Measurements from ENCODE around the gene CGB5.

The CGB5 gene

DNA sequence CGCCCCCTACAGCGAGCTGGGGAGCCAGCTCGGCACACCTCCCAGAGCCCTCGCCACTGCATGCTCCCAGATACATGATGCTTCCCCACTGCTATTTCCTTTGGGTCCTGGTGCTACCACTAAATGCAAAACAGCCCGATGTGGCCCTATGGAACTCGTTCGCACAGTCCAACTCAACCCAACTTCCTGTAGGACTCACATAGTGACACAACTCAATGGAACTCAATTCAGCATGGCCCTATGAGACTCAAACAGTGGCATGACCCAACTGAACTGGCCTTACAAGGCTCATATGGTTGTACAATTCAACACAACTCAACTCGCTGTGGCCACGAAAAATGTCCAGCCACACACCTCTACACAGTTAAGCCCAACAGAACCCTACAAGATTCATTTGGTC lies 25.4 kb downstream of the CGB5 start:
- H3K27me3 ChIP-seq (ENCODE audit: insufficient read depth, poor library complexity, severe bottlenecking) = peaks cover 46% of the 10 kb centered on the region
- no peak overlapping the region for H3K4me3 ChIP-seq (replicated peaks; ENCODE audit: insufficient read depth, low read length)
- no peak for DNase-seq (ENCODE audit: low read depth in 1 of 2, low spot score in 1 of 2)
- H3K27ac ChIP-seq (replicated peaks) = no peak overlapping the region
- TF ChIP-seq, protein P1, sequence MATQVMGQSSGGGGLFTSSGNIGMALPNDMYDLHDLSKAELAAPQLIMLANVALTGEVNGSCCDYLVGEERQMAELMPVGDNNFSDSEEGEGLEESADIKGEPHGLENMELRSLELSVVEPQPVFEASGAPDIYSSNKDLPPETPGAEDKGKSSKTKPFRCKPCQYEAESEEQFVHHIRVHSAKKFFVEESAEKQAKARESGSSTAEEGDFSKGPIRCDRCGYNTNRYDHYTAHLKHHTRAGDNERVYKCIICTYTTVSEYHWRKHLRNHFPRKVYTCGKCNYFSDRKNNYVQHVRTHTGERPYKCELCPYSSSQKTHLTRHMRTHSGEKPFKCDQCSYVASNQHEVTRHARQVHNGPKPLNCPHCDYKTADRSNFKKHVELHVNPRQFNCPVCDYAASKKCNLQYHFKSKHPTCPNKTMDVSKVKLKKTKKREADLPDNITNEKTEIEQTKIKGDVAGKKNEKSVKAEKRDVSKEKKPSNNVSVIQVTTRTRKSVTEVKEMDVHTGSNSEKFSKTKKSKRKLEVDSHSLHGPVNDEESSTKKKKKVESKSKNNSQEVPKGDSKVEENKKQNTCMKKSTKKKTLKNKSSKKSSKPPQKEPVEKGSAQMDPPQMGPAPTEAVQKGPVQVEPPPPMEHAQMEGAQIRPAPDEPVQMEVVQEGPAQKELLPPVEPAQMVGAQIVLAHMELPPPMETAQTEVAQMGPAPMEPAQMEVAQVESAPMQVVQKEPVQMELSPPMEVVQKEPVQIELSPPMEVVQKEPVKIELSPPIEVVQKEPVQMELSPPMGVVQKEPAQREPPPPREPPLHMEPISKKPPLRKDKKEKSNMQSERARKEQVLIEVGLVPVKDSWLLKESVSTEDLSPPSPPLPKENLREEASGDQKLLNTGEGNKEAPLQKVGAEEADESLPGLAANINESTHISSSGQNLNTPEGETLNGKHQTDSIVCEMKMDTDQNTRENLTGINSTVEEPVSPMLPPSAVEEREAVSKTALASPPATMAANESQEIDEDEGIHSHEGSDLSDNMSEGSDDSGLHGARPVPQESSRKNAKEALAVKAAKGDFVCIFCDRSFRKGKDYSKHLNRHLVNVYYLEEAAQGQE (IDR thresholded peaks at IDR 0.05; ENCODE audit: insufficient replicate concordance, low read depth) = no peak
- no peak for TF ChIP-seq POLR2AphosphoS5 (IDR thresholded peaks at IDR 0.05; ENCODE audit: low read depth)
- TF ChIP-seq SPI1 (IDR thresholded peaks at IDR 0.05; ENCODE audit: borderline replicate concordance, low read depth) = no peak
- TF ChIP-seq GABPA (IDR thresholded peaks at IDR 0.05; ENCODE audit: low read depth) = no peak
- TF ChIP-seq, protein P2, sequence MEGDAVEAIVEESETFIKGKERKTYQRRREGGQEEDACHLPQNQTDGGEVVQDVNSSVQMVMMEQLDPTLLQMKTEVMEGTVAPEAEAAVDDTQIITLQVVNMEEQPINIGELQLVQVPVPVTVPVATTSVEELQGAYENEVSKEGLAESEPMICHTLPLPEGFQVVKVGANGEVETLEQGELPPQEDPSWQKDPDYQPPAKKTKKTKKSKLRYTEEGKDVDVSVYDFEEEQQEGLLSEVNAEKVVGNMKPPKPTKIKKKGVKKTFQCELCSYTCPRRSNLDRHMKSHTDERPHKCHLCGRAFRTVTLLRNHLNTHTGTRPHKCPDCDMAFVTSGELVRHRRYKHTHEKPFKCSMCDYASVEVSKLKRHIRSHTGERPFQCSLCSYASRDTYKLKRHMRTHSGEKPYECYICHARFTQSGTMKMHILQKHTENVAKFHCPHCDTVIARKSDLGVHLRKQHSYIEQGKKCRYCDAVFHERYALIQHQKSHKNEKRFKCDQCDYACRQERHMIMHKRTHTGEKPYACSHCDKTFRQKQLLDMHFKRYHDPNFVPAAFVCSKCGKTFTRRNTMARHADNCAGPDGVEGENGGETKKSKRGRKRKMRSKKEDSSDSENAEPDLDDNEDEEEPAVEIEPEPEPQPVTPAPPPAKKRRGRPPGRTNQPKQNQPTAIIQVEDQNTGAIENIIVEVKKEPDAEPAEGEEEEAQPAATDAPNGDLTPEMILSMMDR (IDR thresholded peaks at IDR 0.05; ENCODE audit: insufficient read depth, low read length) = no peak

DNA sequence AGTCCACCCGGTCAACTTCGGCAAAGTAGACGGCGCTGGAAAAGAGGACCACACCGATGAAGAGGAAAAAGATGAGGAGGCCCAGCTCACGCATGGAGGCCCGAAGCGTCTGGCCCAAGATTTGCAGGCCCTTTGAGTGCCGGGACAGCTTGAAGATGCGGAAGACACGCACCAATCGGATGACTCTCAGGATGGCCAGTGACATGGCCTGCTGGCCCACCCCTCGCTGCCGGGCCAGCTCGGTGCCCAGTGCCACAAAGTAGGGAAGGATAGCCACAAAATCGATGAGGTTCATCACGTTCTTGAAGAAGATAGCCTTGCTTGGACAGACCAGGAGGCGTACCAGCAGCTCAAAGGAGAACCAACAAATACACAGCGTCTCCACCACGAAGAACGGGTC lies 26.8 kb downstream of the CGB5 start:
- no peak for DNase-seq (ENCODE audit: low read depth in 1 of 2, low spot score in 1 of 2)
- TF ChIP-seq SPI1 (IDR thresholded peaks at IDR 0.05; ENCODE audit: borderline replicate concordance, low read depth) (no peak), POLR2AphosphoS5 (IDR thresholded peaks at IDR 0.05; ENCODE audit: low read depth) (no peak), GABPA (IDR thresholded peaks at IDR 0.05; ENCODE audit: low read depth) (no peak)
- TF ChIP-seq, protein P2 (IDR thresholded peaks at IDR 0.05; ENCODE audit: insufficient read depth, low read length) = no peak
- TF ChIP-seq, protein P1 (IDR thresholded peaks at IDR 0.05; ENCODE audit: insufficient replicate concordance, low read depth) = no peak
- Histone ChIP-seq H3K27ac (replicated peaks) (no peak overlapping the region), H3K27me3 (ENCODE audit: insufficient read depth, poor library complexity, severe bottlenecking) (peaks cover 42% of the 10 kb centered on the region), H3K4me3 (replicated peaks; ENCODE audit: insufficient read depth, low read length) (no peak overlapping the region)

DNA sequence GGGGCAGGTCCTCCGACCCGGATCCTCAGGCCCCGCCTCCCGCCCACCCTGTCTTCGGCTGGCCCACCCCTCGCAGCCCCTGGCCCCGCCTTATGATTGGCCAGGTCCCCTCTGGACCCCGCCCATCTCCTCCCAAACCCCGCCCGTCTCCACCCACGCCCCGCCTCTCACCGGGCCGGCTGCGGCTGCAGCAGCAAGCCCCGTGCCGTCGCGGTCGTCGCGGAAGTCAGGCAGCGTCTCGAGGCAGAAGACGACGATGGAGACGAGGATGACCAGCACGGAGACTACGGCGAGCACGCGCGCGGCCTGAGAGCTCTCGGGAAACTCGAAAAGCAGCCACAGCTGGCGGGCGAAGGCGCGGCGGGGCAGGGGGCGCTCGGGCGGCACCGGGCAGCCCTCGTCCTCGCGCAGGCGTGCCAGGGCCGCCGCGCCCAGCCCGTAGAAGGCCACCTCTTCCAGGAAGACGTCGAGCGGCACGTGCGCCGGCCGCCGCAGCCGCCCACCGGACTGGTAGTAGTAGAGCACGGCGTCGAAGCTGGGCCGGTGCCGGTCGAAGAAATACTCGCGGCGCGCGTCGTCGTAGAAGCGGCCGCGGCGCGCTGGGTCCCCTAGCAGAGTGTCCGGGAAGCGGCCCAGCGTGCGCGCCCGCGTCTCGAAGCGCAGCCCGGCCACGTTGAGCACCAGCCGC lies 28.4 kb downstream of the CGB5 start:
- DNase-seq (ENCODE audit: low read depth in 1 of 2, low spot score in 1 of 2) = no peak
- Histone ChIP-seq H3K4me3 (replicated peaks; ENCODE audit: insufficient read depth, low read length) (no peak overlapping the region), H3K27me3 (ENCODE audit: insufficient read depth, poor library complexity, severe bottlenecking) (peaks cover 32% of the 10 kb centered on the region), H3K27ac (replicated peaks) (no peak overlapping the region)
- TF ChIP-seq POLR2AphosphoS5 (IDR thresholded peaks at IDR 0.05; ENCODE audit: low read depth) (no peak), SPI1 (IDR thresholded peaks at IDR 0.05; ENCODE audit: borderline replicate concordance, low read depth) (no peak), GABPA (IDR thresholded peaks at IDR 0.05; ENCODE audit: low read depth) (no peak)
- TF ChIP-seq, protein P2 (IDR thresholded peaks at IDR 0.05; ENCODE audit: insufficient read depth, low read length) = no peak
- TF ChIP-seq, protein P1 (IDR thresholded peaks at IDR 0.05; ENCODE audit: insufficient replicate concordance, low read depth) = no peak
